Heart left ventricle (tissue), 11 donors: ENCODE measurements around the gene KDM4E. TPM values are rescaled to one million over a fixed set of nuclear protein-coding genes. Genes with fewer than 3 reads are reported as not detected.

Source experiments
- polyA plus RNA-seq, 2 donors: library from polyadenylated mRNA; stranded (reverse); fragments of 200-250 nt; gene quantifications; one replicate each; pipeline ENCODE4 v1.2.3, GENCODE V29; 2013
- total RNA-seq, 9 donors: library from RNA; depleted of rRNA in 2 of 9; stranded (reverse); fragments of >200 nt in 2 of 9; fragmentation: NEBNext Ultra II Directional in 3 of 9; extraction: Animal tissue kit (Norgen Biotek cat#: 25700) in 3 of 9; gene quantifications; one replicate each; pipeline versions ENCODE4 v1.1.0 to v1.2.4, GENCODE V29; 2016 to 2023
- donor health status: ischemic (EF 13 %, LVEDD 7.1; RV severe dilation, severe dysfunction).
- donor health status: healthy with polysubstance abuse.
- donor health status: DM: no; HTN: yes; CAD: no.
- donor health status: DM: no; HTN: no; CAD: no.
- donor health status: ischemic (EF 25% LVEDD 5.7; RV mildly dilated, moderate dysfunction).
- donor health status: healthy.
- donor health status: DM: yes; HTN: yes; CAD: no.
- donor health status: PGD.
- donor health status: nonischemic (EF 23%, LVEDD 6.1; RV moderate dilation, normal function).

KDM4E gene
- total and polyA plus RNA-seq, 11 donors, result not detected

Other genes with a start within 250 kb of the KDM4E start
- 10 to 100 TPM; 54.4 to 81.8 (median 62.6) TPM for gene CWC15, start 51.7 kb upstream of the KDM4E start, total RNA-seq
- gene CWC15, start 51.7 kb upstream of the KDM4E start, polyA plus RNA-seq, result 100 to 1,000 TPM in 1 of 2 donors, 10 to 100 TPM in 1; 71.4 to 118 TPM
- gene KDM4D, start 51.5 kb upstream of the KDM4E start, total RNA-seq, result 1 to 10 TPM in 3 of 9 donors, under 1 TPM in 5, not detected in 1; 0.65 to 1.3 (median 0.95) TPM
- gene KDM4D, start 51.5 kb upstream of the KDM4E start, polyA plus RNA-seq, result under 1 TPM; 0.19 to 0.85 TPM
- not detected for gene KDM4F, start 24.2 kb downstream of the KDM4E start, total RNA-seq
- gene KDM4F, start 24.2 kb downstream of the KDM4E start, polyA plus RNA-seq, result not detected
- gene SRSF8, start 41.7 kb downstream of the KDM4E start, total RNA-seq, result 10 to 100 TPM; 20.0 to 26.5 (median 23.4) TPM
- gene SRSF8, start 41.7 kb downstream of the KDM4E start, polyA plus RNA-seq, result 10 to 100 TPM; 20.0 to 22.1 TPM
- gene ENDOD1, start 64.6 kb downstream of the KDM4E start, total RNA-seq, result 10 to 100 TPM in 8 of 9 donors, 1 to 10 TPM in 1; 9.7 to 28.5 (median 12.9) TPM
- gene ENDOD1, start 64.6 kb downstream of the KDM4E start, polyA plus RNA-seq, result 10 to 100 TPM in 1 of 2 donors, 1 to 10 TPM in 1; 4.0 to 11.6 TPM
- 10 to 100 TPM in 4 of 9 donors, 1 to 10 TPM in 5; 3.1 to 26.5 (median 5.8) TPM for gene SESN3, start 205.9 kb downstream of the KDM4E start, total RNA-seq
- gene SESN3, start 205.9 kb downstream of the KDM4E start, polyA plus RNA-seq, result 1 to 10 TPM; 1.0 to 1.2 TPM